Stimulated activated CD4-positive, alpha-beta T cell treated with anti-CD3 and anti-CD28 coated beads, TNF-alpha, amount 100 ng/mL, for 48 hours (primary cell): ENCODE results near the gene PHLDB3.

ENCODE experiments used
- DNase-seq, 3 donors: peaks; one replicate each; pipeline ENCODE4 v3.0.0-alpha.2; 2020; ENCODE audit warnings: low read depth in 3 of 3

PHLDB3 gene

DNA sequence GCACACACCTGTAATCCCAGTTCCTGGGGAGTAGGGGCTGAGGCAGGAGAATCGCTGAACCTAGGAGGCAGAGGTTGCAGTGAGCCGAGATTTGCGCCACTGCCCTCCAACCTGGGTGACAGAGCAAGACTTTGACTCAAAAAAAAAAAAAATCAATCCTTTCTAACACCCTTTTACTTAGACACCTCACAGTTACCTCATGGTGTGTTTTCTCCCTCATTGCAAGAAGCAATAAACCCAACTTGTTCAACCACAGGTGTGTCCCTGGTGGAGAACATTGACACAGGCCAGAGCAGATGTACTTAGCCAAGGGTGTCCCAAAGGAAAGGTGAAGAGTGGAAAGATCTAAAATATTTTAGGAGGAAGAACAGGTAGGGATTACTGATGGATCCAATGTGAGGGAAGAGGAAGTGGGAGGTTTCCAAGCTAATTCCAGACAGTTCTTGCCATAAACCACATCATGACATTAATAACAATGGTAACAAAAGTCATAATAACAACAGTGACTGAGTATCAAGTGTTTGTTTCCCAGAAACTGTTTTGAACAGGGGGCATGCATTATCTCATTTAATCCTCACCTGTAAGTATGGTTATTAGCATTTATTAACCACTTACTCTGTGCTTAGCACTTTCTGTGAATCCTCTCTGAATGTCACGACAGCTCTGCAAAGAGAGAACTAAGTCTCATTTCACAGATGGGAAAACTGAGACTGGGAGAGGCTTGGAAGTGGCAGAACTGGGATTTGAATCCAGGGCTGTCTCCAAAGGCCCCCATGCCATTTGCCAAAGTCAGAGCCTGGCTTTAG, 36.0 kb downstream of the PHLDB3 start:
- no peak for DNase-seq

GRCh38 chr19:43467730-43468129, 36.8 kb downstream of the PHLDB3 start:
- no peak for DNase-seq

DNA sequence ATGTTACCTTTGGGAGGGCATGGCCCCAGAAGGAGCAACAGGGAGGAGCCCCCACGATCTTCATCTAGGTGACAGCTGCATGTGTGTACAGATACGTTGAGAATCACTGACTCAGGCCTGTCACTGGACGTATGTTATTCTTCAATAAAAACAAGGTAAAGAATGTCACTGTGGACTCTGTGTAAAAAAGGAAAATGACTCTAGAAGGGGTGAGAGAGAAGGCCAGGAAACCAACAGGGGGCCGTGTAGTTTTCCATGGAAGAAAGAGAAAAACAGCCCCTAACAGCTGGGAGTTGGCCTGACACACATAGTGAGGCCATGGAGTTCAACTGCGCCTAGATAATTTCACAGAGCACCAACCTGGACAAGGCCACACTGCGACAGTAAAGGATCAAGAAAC, 37.3 kb downstream of the PHLDB3 start:
- DNase-seq: no peak

DNA sequence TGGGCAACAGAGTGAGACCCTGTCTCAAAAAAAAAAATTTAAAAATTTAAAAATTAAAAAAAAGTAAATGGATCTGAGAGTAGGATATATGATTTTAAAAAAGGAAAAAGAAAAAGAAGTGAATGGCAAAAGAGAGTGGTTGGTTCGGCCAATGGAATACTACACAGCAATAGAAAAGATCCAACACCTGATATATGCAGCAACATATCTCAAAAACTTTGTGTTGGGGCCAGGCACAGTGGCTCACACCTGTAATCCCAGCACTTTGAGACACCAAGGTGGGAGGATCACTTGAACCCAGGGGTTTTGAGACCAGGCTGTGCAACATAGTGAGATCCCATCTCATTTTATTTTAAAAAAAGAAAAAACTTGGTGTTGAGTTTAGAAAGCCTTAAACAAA, 37.8 kb downstream of the PHLDB3 start:
- no peak for DNase-seq

DNA sequence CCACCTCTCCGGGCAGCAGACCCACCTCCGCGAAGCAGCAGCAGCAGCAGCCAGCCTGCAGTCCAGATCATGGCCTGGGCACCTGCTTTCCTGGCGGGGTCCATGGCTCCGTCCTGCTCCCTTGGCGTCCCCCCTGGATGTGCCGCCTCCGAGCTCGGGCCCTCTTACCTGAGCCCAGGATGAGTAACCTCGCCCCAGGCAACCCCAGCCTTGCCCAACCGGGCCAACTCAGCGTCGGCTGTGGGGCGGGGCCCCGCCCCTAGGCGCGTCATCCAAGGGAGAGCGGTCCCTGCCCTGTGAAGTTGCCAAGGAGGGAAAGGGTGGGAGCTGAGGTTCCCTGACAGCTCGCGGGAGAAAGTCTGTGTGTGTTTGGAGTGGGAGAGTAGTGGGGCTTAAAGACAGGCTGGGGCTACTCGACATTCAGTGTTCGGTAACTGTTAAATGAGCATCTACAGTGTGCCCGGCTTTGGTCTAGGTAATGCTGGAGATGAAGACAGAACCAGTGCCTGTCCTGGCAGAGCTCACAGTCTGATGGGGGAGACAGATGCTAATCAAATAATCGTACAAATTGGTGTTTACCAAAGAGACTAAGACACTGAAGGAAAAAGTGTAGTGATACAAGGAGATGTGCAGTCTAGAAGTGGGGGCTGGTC, 39.0 kb downstream of the PHLDB3 start, which contains the start of gene LYPD3:
Gene LYPD3 (minus strand): TSS at position 141 of the 653 bp plus-strand sequence. CDS start 37 bp downstream, at position 104.
- DNase-seq: no peak

DNA sequence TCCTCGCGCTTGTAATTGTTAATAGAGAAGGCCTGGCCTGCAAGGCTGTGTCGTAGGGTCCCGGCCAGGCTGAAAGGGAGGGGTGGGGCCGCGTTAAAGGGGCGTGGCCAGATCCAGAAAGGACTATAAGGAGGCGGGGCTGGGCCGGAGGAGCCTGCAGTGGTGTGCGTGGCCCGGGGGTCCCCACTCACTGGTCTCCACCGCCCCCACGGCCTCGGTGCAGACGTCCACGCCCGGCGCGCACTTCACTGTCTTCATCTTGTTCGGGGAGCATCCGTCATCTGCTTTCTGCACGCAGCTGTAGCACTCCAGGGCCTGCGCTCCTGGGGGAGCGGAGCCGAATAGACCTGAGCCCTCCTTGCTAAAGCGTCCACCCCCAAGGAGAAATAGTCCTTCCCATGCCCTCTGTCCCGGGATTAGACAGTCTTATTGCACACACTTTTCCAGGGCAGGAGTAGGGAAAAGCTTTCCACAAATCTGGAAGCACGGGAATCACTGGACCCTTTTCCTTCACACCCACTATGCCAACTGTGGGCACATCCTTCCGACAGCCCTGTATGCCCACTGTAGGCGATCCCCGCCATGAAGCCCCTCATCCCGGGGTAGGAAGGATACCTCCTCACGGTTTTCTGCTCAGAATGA, 40.3 kb downstream of the PHLDB3 start:
- peak in 1 of 3 donors; percentile 73 for DNase-seq

DNA sequence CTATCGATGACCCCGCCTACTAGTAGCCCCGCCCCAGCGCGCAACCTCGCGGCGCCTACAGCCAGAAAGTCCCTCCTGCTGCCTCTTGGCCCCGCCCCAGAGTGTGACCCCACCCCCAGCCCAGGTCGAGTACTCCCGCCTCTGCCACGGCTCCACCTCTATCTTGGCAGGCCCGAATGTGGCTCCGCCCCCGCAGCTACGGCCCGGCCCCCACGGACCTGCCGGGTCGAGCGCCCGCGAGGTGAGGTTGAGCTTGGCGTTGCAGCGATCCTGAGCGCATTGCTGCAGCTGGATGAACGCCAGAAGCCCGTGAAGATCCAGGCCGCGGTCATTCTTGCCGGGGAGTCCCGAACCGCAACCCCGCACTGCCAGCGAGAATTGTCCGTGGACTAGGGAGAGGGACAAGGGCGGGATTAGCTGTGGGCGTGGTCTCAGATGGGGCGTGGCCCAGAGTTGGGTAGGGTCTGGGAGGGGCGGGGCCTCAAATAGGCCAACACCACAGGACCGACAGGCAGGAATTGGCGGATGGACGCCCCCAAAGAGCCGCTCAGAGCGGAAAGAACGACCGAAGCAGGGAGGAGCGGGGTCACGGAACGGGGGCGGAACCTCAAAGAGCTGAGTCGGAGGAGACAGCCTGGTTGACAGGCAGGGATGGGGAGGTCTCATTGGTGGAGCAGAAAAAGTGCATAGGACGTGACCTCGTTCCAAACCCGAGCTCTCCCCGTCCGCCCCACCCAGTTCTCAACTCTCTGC, 41.0 kb downstream of the PHLDB3 start:
- DNase-seq: peak; percentile 97 to 100 (median 99)

DNA sequence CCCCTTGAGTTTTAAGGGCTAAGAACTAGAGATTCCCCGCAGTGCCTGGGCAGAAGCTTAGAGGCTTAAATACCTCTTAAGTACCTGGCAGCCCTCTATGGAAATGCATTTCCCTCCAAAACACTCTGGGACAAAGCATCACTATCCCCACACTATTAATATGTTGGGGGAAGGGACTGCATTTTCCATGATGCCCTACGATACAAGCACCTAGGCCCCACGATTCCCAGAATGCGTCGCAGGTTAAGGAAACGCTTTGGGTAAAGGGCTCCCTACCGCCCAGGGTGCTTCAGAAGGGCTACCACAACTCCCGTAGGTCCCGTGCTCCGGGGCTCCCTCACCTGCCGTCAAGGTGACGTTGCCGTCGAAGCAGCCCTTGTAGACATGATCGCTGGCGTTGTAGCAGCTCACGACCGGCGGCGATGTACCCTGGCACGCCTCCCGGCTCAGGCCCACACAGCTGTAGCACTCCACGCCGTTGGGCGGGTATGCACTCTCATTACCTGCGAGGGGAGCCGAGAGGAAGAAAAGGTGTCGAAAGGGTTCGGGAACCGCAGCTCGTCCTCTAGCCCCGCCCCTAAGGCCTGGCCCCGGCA, 41.7 kb downstream of the PHLDB3 start:
- no peak for DNase-seq

DNA sequence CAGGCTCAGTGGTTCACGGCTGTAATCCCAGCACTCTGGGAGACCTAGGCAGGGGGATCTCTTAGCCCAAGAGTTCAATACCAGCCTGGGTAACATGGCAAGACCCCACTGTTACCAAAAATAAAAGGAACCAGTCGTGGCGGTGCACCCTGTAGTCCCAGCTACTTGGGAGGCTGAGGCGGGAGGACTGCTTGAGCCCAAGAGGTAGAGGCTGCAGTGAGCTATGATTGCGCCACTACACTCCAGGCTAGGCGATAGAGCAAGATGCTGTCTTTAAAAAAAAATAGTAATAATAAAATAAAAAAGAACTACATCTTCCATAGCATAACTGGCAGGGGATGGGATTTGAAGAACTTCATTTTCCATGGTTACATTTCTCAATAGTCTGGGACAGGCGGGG, 42.2 kb downstream of the PHLDB3 start:
- DNase-seq: no peak

GRCh38 chr19:43461303-43461702, 43.2 kb downstream of the PHLDB3 start:
- DNase-seq: no peak

- no peak for DNase-seq
Observed at GRCh38 chr19:43460362-43461016, 44.1 kb downstream of the PHLDB3 start.

- DNase-seq: no peak
Observed at GRCh38 chr19:43457809-43458208, 46.7 kb downstream of the PHLDB3 start.

DNA sequence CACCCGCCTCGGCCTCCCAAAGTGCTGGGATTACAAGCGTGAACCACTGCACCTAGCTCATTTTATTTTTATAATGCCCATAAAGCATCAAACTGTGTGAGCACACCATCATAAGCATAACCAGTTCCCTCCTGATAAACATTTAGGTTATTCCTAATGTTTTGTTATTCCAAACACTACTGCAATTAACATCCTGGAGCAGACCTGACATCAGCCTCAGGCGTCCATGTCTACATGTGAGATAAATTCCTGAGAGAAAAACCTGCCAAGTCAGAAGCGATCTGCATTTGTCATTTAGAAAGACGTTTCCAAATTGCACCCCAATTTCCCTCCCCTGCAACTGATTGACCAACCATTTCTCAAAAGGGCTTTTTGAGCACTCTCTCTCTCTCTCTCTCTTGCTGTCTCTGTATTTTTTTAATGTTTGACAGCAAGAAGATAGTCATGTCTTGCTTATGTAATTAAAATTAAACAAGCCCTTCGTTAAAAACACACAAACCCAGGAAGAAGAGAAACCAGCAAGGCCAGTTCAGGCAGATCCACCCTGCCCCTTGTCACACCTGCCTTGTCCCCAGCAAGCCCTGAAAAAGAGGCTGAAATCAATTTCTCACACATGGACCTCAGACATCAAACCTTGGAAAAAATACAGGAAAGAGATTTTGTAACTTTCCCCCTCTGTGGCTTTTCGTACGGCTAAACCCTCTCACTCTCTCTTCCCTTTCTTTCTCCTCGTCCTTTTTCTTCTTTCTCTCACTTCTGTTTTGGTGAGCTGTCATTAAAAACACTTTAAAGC, 49.0 kb downstream of the PHLDB3 start:
- no peak for DNase-seq

GRCh38 chr19:43454031-43454430, 50.5 kb downstream of the PHLDB3 start:
- no peak for DNase-seq

GRCh38 chr19:43452582-43452981, 52.0 kb downstream of the PHLDB3 start:
- no peak for DNase-seq

DNA sequence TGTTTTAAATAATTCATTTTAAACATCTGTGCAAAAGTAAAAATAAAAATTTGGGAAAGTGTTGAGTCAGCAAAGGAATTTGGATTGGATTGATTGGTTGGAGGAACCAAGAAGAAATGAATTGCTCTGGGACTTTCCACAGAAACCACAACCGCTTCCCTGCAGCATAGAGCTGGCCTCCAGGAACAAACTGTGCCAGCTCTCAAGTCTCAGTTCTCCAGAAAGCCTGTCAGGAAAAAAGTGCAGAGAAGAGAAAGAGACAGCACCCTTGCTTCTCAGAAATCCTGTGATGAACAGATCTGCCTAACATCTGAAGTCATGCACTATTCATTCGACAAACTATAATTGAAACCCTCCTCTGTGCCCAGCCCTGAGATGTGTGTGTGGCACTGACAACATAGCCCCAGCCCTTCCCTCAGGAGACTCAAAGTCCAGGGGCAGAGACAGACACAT, 54.0 kb downstream of the PHLDB3 start:
- no peak for DNase-seq

DNA sequence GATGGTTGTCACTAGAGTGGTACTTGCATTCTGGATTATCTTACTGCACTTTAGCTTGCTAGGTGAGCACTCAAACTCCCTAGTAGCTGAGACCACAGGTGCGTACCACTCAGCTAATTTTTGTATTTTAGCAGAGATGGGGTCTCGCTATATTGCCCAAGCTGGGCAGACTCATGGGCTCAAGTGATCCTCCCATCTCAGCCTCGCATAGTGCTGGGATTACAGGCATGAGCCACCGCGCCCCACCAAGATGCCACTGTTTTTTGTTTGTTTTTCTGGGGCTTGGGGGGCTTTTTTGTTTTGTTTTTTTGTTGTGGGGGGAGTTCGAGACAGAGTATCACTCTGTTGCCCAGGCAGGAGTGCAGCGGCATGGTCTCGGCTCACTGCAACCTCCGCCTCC, 56.9 kb downstream of the PHLDB3 start:
- DNase-seq: no peak

- DNase-seq: peak; percentile 52 to 67 (median 66)
Observed at GRCh38 chr19:43446746-43447489, 57.6 kb downstream of the PHLDB3 start.

DNA sequence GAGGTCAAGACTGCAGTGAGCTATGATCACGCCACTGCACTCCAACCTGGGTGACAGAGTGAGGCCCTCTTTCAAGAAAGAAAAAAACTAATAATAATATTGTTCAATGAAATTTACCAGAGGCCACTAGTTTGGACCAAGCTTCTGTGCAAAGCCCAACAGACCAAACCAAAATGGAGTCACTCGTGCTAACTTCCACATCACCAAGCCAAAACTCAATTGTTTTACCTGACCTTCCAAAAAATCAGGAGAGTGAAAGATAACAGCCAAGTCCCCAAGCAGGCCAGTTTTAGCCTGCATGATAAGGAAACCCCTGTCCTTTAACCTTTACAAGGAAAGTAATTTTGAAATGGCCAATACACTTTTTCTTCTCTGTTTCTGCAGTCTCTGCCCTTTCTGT, 59.1 kb downstream of the PHLDB3 start:
- no peak for DNase-seq
